ENCODE results near the gene RAD51B.

Gene RAD51B

DNA sequence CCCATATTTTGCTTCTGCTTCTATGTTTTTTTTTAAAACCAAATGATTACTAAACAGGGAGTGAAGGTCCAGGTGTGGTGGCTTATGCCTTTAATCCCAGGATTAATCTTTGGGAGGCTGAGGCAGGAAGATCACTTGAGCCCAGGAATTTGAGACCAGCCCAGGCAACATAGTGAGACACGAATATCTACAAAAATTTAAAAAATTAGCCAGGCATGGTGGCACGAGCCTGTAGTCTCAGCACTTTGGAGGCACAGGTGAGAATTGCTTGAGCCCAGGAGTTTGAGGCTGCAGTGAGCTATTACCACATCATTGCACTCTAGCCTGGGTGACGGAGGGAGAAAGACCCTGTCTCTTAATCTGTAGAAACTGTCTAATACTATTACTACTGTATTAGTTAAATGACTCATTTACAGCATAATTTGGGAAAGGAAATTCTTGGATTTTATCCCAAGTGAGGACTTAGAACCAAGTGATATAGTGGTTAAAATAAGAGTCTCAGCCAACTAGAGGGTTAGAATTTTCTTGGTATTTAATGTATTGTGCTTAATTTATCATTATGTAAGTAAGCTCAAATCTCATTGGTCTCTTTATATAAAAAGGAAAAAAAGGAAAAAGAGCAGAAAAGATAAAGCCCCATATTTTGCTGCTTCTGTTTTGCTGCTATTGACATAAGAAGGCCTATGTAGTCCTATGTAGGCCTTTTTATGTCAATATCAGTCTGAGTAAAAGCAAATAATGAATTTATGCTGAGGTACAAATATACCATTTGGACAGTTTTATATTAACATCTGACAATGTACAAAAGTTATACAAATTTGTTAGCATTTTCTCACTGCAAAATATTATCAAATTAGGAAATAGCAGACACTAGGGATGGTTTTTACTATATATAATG, 163.4 kb downstream of the RAD51B start:
- POLR2A ChIA-PET = no interaction called here
- no peak overlapping the region for H3K27ac ChIP-seq (ENCODE audit: extremely low read depth, low read depth, low read length)
- H3K4me1 ChIP-seq (ENCODE audit: control insufficient read depth, insufficient read depth, low read length) = peaks cover 5% of the 10 kb centered on the region
- H3K9me3 ChIP-seq (ENCODE audit: control insufficient read depth, insufficient read depth, low read depth, low read length) = no peaks in the 10 kb centered on the region
- H3K4me3 ChIP-seq (ENCODE audit: low read depth, low read length) = no peak overlapping the region
- CTCF ChIA-PET = interaction anchor here (0.7 kb wide), 1 partner anchor 211 kb away, joined by 3 read pairs; no protein-coding TSS in a partner anchor
- H3K36me3 ChIP-seq (ENCODE audit: control insufficient read depth in 2 of 2, insufficient read depth in 1 of 2, low read length in 2 of 2) = no peaks in the 10 kb centered on the region; a peak in 1 of 3 replicates
- TF ChIP-seq, protein P1, sequence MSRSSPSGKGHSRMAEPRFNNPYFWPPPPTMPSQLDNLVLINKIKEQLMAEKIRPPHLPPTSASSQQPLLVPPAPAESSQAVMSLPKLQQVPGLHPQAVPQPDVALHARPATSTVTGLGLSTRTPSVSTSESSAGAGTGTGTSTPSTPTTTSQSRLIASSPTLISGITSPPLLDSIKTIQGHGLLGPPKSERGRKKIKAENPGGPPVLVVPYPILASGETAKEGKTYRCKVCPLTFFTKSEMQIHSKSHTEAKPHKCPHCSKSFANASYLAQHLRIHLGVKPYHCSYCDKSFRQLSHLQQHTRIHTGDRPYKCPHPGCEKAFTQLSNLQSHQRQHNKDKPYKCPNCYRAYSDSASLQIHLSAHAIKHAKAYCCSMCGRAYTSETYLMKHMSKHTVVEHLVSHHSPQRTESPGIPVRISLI (tag by site-specific recombination; IDR thresholded peaks at IDR 0.05) = no peak
- TF ChIP-seq ZNF221 (tag by site-specific recombination; IDR thresholded peaks at IDR 0.05; ENCODE audit: borderline replicate concordance) (no peak), PRDM1 (tag by site-specific recombination; IDR thresholded peaks at IDR 0.05) (no peak), ZNF202 (tag by site-specific recombination; IDR thresholded peaks at IDR 0.05; ENCODE audit: borderline replicate concordance) (no peak), ZNF677 (tag by site-specific recombination; IDR thresholded peaks at IDR 0.05) (no peak), ZBTB20 (tag by site-specific recombination; IDR thresholded peaks at IDR 0.05) (no peak), ZNF837 (tag by site-specific recombination; IDR thresholded peaks at IDR 0.05) (no peak), ZNF776 (tag by site-specific recombination; IDR thresholded peaks at IDR 0.05; ENCODE audit: borderline replicate concordance) (no peak), ZNF335 (tag by site-specific recombination; conservative IDR thresholded peaks at IDR 0.05) (no peak), ZNF433 (tag by site-specific recombination; IDR thresholded peaks at IDR 0.05; ENCODE audit: low read depth) (no peak)
- TF ChIP-seq, protein P2, sequence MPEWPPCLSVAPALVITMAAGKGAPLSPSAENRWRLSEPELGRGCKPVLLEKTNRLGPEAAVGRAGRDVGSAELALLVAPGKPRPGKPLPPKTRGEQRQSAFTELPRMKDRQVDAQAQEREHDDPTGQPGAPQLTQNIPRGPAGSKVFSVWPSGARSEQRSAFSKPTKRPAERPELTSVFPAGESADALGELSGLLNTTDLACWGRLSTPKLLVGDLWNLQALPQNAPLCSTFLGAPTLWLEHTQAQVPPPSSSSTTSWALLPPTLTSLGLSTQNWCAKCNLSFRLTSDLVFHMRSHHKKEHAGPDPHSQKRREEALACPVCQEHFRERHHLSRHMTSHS (tag by site-specific recombination; IDR thresholded peaks at IDR 0.05) = no peak

GRCh38 chr14:67984274-67984673, 164.7 kb downstream of the RAD51B start:
- ChIA-PET CTCF (interaction anchor here (1.0 kb wide), 1 partner anchor 43 kb away, joined by 3 read pairs; no protein-coding TSS in a partner anchor), POLR2A (no interaction called here)
- H3K4me1 ChIP-seq (ENCODE audit: control insufficient read depth, insufficient read depth, low read length) = no peaks in the 10 kb centered on the region
- no peak overlapping the region for H3K27ac ChIP-seq (ENCODE audit: extremely low read depth, low read depth, low read length)
- no peaks in the 10 kb centered on the region for H3K9me3 ChIP-seq (ENCODE audit: control insufficient read depth, insufficient read depth, low read depth, low read length)
- no peak overlapping the region for H3K4me3 ChIP-seq (ENCODE audit: low read depth, low read length)
- TF ChIP-seq, protein P3, sequence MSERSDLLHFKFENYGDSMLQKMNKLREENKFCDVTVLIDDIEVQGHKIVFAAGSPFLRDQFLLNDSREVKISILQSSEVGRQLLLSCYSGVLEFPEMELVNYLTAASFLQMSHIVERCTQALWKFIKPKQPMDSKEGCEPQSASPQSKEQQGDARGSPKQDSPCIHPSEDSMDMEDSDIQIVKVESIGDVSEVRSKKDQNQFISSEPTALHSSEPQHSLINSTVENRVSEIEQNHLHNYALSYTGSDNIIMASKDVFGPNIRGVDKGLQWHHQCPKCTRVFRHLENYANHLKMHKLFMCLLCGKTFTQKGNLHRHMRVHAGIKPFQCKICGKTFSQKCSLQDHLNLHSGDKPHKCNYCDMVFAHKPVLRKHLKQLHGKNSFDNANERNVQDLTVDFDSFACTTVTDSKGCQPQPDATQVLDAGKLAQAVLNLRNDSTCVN (tag by site-specific recombination; optimal IDR thresholded peaks at IDR 0.05) = no peak
- TF ChIP-seq, protein P4, sequence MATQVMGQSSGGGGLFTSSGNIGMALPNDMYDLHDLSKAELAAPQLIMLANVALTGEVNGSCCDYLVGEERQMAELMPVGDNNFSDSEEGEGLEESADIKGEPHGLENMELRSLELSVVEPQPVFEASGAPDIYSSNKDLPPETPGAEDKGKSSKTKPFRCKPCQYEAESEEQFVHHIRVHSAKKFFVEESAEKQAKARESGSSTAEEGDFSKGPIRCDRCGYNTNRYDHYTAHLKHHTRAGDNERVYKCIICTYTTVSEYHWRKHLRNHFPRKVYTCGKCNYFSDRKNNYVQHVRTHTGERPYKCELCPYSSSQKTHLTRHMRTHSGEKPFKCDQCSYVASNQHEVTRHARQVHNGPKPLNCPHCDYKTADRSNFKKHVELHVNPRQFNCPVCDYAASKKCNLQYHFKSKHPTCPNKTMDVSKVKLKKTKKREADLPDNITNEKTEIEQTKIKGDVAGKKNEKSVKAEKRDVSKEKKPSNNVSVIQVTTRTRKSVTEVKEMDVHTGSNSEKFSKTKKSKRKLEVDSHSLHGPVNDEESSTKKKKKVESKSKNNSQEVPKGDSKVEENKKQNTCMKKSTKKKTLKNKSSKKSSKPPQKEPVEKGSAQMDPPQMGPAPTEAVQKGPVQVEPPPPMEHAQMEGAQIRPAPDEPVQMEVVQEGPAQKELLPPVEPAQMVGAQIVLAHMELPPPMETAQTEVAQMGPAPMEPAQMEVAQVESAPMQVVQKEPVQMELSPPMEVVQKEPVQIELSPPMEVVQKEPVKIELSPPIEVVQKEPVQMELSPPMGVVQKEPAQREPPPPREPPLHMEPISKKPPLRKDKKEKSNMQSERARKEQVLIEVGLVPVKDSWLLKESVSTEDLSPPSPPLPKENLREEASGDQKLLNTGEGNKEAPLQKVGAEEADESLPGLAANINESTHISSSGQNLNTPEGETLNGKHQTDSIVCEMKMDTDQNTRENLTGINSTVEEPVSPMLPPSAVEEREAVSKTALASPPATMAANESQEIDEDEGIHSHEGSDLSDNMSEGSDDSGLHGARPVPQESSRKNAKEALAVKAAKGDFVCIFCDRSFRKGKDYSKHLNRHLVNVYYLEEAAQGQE (tag by site-specific recombination; IDR thresholded peaks at IDR 0.05) = no peak
- TF ChIP-seq ZNF510 (tag by site-specific recombination; IDR thresholded peaks at IDR 0.05; ENCODE audit: insufficient replicate concordance) = no peak
- H3K36me3 ChIP-seq (ENCODE audit: control insufficient read depth in 2 of 2, insufficient read depth in 1 of 2, low read length in 2 of 2) = no peaks in the 10 kb centered on the region; a peak in 1 of 3 replicates

All from HEK293 (cell line).